AML-193 (cell line): Measurements from ENCODE around the gene HTRA3.
"Not testable (repeated sequence)": the region's sequence is repeated elsewhere in the genome, so short reads cannot be mapped to it uniquely, and the experiment has no call there.

Source experiments
- DNase-seq, 2 experiments: peaks; one replicate each; lab custom pipeline; 2025; lab: John Stamatoyannopoulos, UW

The HTRA3 gene

DNA sequence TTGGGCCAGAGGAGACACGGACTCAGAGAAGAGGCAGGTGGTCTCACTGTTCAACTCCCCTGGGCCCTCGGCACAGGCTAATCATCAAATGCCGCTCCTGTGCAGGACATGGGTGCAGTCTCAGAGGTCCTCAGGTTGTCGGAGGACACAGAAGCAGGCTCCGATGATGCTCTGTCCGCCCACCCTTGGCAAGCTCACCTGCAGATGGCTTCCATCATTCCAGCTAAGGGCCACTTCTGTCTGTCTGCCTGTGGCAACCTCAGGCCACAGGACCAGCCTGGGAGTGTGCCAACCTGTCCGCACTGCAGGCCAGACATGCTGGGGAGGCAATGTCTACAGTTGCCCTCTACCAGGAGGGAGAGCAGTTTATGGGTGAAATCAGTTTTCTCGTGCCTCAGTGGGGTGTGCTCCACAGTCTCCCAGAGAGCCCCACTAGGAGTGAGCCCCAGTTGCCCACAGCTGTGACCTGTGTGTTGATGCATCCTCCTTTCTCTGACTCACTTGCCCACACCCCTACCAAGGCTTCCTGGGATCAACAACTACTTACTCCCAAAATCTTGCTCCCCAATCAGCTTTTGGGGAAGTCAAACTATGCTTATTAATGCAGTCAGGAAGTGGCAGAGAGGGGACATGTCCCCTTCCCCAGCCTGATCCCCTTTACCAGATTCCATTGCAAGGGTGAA lies 55.9 kb downstream of the HTRA3 start:
- no peak for DNase-seq

DNA sequence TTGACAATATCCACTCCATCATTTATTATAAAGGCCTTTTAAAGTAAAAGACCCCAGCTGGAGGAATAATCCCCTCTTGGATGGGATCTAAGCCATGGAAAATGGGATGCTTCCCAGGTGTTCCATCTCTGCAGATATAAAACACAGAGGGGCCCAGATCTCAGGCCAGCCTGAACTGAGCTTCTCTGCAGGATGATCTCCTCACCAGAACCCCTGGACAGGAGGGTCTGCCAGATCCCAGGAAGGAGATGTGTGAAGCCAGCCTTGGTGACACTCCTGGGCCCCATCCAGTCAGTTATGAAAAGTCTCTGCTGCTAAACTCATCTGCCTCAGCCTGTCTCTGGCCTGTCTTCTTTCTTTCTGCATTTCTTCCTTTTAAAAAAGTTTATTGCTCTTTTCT lies 56.7 kb downstream of the HTRA3 start:
- DNase-seq: no peak

DNA sequence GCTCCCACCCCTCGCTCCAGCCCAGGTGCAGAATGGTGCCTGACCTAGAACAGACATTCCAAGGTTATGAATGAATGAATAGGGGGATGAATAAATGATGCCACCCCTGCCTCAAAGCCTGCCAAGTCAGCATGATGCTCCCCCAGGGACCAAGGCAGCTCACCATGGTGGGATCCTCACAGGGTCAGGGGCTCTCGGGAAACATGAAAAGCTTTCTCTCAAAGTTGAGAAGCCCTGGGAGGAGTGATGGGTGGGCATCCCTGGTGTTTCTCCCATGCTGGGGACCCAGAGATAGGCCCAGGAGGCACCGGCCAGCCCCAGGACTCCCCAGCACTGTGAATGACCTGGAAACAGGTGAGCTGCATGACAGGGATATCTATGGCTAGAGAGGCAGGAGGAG lies 58.9 kb downstream of the HTRA3 start:
- no peak for DNase-seq

DNA sequence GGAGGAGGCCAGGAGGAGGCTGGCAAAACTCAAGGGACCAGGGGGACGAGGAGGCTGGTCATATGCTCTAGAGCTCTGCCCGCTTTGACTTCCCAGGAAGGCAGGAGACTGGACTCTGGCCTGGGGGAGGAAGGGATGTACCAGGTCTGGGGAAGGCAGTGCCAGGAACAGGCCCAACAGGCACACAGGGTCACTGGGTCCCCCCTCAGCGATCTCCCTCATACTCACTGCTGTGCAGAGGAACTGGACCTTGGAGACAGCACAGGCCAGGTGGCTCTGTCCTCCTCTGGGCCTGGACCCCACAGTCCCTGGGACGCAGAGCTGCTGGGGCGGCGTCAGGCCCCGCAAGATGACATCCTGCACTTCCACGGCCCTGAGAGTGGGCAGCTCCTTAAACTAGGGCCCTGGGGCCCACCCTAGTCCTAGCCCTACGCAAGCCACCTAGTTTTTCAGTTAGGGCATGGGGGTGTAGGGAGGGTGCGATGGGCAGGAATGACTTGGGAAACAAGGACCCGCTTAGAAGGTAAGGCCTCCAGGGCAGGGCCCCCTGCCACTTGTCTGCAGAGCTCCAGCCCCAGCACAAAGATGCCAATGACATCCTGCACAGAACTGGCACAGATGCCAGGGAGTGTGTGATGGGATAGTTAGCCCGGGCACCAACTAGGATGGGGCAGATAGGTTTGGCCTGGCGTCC lies 59.5 kb downstream of the HTRA3 start:
- DNase-seq: no peak

DNA sequence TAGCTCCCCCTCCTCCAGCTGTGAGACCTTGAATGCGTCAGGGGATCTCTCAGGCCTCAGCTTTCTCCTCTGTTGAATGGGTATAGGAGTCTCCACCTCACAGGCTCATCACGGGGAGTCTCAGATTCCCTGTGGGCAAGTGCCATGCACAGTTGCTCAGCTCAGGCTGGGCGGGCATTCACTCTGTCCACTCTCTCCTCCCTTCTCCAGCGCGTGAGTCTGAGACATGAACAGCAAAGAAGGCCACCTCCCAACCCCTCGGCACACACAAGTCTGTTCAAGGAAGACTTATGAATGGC lies 60.0 kb downstream of the HTRA3 start:
- DNase-seq: no peak

DNA sequence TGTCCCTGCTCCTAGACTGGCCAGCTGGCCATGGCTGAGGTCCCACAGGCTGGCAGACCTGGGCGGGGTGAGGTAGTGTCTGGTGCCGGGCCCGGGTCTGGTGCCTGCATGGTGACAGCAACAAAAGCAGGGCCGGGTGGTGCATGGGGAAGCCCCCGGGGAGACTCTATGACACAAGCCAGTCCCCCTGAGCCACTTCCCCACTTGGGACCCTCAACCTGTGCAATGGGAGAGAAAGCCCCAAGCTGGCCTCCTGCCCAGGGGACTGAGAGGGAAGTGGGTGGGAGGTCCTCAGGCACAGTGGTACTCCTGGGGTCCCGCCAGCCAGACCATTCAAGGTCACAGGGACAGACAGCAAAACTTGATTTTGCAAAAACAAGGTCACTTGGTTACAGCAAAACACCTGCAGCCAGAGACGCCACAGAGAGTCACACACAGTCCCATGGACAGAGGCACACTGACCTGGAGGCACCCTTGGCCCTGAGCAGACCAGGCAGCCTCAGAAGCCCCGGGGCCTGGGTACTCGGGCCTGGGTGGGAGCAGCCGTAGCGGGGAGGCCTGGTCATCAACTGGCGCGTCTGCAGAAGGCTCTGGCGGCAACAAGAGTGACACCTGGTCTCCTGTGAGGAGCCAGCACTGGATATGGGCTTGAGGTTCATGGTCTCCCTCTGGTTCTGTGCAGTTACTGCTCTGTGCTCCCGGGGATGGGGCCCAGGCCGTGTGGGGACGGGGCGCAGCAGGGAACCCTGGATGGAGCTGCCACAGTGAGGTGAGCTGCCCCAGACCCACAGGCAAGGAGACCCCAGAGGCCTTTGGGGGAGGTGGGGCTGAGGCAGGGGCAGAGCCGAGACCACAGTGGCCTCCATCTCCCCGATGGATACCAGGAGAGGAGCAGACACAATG lies 60.6 kb downstream of the HTRA3 start:
- DNase-seq: no peak

DNA sequence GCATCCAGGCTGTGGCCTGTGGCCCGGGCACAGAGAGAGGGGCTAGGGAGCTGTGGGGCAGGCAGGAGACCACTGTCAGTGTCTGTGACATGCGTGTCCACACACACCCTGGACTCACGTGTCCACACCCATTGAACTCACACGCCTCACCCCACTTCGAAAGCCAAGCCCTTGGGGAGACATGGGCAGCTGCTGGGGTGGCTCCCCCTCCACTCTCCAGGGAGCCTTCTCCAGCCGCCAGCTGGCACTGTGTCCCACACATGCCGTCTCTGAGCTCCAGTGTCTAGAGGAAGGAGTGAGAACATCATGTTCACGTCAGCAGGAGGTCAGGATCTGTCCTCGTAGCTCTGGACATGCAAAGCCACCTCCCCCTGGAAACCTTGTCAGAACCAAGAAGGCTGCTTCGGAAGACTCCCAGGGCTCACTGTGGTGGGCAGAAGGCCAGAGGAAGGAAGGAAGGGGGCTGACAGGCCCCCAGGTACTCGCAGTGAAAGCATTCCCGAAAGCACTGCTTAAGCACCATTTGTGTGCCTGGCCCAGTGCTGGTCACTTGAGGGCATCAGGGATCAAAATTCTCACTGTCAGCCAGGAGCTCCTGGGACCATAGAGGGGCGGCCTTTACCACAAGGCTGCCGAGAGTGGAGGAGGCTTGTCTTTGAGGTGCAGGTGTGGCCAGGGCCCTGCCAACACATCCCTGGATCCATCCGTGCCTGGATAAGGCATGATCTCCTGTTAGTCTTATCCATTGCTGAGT lies 61.4 kb downstream of the HTRA3 start:
- no peak for DNase-seq

DNA sequence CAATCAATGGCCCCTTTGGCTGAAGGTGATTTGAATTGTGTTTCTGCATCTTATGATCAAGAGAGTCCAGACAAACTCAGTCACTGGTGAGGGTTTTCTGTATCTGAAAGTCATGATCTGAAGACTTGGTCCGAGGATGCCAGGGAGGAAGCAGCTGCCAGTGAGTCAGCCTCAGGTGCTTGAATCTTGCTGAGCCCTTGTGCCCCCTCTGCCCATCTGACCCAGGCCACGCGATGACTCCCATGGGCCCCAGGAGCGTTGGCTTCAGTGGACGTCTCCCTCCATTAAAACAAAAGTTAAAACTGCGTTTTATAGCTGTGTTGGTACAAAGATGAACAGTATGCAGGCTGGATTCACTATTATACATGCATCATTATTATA lies 62.0 kb downstream of the HTRA3 start:
- DNase-seq: no peak

DNA sequence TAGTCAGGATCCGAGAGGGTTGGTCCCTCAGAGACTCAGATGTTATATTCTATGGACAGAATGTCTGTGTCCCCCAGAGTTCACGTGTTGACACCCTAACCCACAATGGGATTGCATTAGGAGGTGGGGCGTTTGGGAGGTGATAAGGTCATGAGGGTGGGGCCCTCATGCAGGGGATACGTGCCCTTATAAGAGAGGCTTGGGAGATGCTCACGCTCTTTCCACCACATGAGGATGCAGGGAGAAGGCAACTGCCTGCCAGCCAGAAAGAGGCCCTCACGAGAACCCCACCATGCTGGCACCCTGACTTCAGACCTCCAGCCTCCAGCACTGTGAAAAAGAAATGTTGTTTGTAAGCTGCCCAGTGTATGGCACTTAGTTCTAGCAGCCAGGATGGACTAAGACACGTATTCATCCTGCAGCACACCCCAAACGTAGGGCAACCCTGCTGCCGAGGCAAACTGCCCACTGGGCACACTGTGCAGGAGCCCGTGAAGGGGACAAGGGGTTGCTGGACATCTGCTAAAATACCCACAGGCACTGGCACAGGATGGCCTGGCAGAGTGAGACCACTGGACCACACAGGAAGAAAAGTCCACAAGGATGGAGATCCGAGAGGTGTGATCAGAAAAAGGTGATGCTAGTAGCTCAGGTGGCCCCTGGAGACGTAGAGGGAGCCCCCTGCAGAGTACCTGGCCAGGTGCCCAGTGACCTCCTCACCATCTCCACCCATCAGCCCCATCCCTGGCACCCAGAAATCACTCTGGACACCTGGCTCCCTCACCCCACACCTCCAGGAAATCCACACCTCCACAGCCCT lies 62.7 kb downstream of the HTRA3 start:
- no peak for DNase-seq

DNA sequence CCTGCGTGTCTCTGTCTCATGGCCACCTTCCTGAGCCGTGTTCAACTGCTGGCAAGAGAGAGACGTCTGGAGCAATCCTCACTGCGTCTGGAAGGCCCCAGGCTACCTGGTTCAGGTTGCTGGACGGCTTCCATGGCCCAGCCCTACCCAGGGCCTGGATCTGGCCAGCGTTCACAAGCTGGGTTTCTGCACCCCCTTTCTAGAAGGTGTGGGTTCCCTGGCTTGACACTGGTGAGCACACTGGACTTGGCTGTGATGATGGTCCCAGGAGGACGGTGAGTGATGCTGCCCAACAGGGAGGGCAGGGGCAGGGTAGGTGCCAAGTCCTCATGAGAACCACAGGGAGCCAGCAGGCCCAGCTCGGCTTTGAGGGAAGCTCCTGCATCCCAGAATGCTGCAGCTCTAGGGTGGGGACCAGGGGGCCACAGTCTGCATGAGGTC lies 63.4 kb downstream of the HTRA3 start:
- no peak for DNase-seq

DNA sequence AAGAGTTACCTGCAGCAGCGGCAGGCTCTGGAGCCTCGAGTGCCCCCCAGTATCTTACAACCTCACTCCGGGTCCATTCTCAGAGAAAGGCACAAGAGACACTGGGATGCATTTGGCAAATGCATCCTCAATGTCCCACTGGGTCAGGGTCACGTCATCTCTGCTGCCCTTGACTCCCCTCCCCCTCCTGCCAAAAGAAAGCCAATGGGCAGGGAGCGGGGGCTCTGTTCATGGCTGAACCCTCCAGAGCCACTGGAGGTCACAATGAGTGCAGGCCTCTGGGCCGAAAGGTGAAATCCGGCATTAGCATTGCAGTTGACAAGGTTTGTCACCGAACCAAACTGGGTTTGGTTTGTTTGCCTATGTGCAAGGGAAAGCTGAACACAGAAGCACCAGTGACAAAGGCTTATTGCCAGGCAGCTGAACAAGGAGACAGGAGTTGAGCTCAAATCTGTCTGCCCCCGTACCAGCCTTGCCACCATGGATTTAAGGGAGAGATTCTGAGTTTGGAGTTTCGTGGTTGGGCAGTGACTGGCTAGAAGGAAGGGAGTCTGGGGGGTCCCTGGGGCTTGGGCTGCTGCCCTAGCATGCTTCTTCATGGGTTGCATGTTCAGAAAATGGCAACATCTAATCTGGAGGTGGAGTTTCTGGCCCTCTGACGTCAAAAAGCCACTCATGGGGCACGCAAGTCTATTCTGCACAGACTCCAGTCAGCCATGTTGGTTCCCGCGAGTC lies 64.3 kb downstream of the HTRA3 start:
- DNase-seq: no peak

DNA sequence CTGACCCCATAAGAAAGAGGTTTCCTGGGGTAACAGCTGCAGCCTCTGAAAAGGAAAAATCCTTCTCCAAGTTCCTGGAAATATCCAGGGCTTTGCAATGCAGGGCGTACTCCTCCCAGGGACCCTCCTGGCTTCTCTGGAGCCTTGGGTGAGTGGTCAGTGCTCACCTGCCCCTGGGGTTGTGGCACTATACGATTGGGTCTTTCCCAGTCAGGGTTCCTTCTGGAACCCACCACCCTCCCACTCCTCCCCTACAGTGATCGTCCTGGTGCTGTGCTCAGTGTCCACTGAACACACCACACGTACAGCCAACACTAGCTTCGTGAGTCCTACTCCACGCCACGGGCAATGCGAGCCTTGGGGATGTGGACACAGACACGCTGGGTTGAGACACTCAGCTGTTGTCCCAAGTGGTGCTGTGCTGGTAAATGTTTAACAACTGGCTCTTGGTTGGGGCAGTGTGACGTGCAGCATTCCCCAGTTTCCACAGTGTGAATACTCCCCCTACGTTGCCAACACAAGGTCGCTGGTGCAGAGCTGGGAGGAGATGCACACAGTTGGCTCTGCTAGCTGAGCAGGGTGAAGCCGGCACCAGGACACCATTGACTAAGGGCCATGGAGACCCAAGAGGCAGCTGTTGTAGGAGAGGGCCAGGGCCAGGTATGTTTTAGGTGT lies 65.4 kb downstream of the HTRA3 start:
- no peak for DNase-seq

DNA sequence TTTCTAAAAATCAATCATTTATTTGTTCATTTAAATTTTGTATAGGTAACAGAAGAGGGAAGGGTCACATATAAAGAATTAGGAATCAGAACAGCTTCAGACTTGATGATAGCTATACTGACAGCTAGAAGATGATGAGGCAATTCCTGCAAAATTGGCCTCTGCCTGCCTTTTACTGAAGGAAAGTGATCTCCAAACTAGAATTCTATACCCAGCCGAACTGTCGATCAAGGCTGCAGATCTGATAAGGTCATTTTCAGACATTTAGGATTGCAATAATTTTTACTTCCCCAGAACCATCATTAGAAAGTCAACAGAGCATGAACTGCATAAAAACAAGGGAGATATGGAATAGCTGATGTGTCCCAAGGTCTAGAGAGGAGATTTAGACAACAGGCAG lies 66.3 kb downstream of the HTRA3 start:
- no peak for DNase-seq

DNA sequence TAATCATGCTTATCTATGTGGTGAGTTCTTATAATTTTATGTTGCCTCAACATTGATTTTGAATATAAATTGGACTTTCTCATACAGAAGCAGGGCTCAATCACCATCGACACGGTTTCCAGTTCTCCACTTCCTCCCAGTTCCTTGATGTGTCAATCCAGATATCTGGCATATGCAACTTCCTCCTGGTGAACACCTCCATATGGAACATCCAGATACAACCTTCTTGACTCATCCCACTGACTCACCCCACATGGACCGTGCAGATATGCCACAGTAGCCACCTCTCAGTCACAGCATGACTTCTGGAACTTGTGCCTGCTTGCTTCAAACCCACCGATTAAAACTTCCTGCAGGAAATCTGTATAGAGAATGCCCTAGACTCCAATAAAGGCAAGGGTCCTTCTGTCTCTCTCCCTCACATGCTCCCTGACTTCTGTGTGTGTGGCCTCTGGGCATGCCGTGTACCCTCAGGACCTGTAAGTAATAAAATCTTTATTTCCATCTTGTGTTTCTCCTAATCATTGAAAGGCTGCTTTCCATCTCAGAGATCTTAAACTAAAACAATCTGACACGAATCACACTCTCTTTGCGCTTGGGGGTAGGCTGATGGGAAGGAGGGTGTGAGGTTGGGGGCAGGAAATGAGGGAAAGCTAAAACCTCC lies 67.0 kb downstream of the HTRA3 start:
- DNase-seq: no peak

DNA sequence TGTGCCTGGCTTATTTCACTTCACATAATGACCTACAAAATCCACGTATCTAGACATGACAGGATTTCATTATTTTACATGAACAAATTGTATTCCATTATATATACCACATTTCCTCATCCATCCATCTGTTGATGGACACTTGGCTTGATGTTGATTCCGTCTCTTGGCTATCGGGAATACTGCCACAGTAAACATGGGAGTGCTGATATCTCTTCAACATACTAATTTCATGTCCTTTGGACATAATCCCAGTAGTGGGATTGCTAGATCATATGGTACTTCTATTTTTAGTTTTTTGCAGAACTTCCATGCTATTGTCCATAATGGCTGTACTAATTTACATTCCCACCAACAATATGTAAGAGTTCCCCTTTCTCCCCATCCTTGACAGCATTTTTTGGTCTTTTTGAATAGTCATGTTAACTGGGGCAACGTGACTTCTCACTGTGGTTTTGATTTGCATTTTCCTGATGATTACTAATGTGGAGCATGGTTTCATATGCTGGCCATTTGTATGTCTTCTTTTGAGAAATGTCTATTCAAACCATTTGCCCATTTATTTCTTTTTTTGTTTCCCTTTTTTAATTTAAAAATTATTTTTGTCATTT lies 68.9 kb downstream of the HTRA3 start:
- no peak for DNase-seq

DNA sequence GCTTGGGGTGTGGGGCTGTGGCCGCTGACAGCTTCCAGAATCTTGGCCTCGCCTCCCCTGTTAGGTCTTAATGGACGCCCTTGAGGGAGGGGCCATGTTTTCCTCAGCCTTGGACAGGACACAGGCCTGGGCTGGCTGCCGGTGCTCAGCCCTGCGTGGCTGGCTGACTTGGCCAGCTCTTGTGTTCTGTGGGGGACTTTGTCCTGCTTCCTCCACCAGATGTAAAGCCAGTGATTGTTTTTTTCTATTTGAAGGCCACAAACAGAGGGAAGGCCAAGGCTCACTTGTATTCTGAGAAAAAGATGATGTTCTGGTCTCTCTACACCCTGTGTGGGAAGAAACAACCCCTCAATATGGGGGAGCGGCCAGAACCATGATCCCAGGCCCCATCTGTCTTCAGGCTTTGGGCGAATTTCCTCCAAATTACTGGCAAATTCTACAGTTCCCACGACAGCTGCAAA lies 71.3 kb downstream of the HTRA3 start:
- no peak for DNase-seq

DNA sequence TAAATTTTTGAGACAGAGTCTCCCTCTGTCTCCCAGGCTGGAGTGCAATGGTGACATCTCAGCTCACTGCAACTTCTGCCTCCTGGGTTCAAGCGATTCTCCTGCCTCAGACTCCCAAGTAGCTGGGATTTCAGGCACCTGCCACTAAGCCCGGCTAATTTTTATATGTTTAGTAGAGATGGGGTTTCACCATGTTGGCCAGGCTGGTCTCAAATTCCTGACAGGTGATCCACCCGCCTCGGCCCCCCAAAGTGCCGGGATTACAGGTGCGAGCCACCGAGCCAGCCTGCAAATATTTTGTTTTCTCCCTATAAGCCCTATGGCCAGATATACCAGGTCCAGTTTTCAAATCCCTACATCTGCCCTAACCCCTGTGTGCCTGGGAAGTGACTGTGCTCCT lies 71.7 kb downstream of the HTRA3 start:
- not testable (repeated sequence) for DNase-seq

DNA sequence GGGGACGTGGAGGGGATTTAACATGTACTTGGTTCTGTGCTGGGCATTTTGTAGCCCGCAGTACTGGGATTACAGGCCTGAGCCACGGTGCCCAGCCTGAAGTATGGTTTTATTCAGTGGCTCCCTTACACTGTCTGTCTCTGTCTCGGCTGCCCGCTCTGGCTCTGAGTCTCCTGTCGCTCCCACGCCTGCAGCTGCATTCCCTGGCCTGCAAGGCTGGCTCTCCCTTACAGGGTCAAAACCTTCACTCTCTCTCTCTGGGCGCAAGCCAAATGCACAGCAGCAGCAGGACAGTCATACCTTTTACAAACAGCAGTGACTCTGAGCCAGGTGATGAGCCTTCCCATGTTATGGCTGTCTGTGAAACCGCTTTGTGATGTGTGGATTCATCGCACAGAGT lies 72.1 kb downstream of the HTRA3 start:
- no peak for DNase-seq

DNA sequence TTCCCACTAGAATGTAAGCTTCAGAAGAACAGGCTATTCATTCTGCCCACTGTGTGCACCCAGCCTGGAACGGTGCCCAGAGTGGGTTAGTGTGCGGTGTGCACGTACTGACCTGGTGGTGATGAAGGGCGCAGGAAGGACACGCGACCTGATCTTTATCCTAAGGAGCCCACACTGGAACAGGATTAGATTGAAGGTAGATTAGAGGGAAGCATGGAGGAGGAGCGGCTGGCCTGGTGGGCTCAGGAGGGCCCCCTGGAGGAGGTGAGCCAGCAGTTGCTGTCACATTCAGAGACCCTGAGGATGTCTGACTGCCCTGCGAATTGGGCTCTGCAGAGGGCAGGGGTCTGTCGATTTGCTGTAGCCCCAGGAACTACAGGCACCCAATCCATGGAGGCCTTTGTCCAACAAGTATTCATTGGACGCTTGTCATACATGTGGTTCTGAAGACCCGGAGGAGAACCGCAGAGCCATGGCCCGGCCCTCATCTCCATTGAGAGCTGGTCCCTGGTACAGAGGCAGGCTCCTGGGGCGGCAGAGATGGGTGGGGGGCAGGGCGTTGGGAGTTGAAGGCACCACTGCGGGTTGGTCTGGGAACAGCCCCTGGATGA lies 73.2 kb downstream of the HTRA3 start:
- DNase-seq: no peak
